Peyer's patch (tissue), 4 donors: ENCODE results near the gene MAP1B. TPM values are rescaled to one million over a fixed set of nuclear protein-coding genes. Genes with fewer than 3 reads are reported as not detected.

ENCODE experiments used
- DNase-seq, 3 donors: peaks; one replicate each; pipeline ENCODE4 v3.0.0-alpha.2; 2017 to 2019
- H3K27ac ChIP-seq, 4 donors: fragments of 200-600 bp; sonication (generic); one replicate each; pipeline ENCODE4 v1.5.1; 2016 to 2019
- H3K27me3 ChIP-seq, 2 donors: fragments of 200-600 bp; sonication (generic); one replicate each; pipeline ENCODE4 v1.5.1; 2019
- H3K36me3 ChIP-seq, 3 donors: fragments of 200-600 bp; sonication (generic); one replicate each; pipeline ENCODE4 v1.5.1; 2016 to 2019
- H3K4me1 ChIP-seq, 4 donors: fragments of 200-600 bp; sonication (generic); one replicate each; pipeline ENCODE4 v1.5.1; 2016 to 2019
- H3K4me3 ChIP-seq, 4 donors: fragments of 200-600 bp; sonication (generic); 1 replicate in 3 of 4; 2 replicates in 1 of 4; pipeline ENCODE4 v1.5.1; 2016 to 2019; ENCODE audit warnings: mild to moderate bottlenecking in 1 of 4
- H3K9me3 ChIP-seq, 4 donors: fragments of 200-600 bp; sonication (generic); one replicate each; pipeline ENCODE4 v1.5.1; 2016 to 2019; ENCODE audit warnings: mild to moderate bottlenecking in 1 of 4
- POLR2A ChIP-seq, 2 donors: fragments of 450-650 bp; IDR thresholded peaks; one replicate each; pipeline ENCODE4 v1.5.1; 2017; ENCODE audit warnings: antibody characterized with exemption in 2 of 2, mild to moderate bottlenecking in 2 of 2, moderate library complexity in 2 of 2
- total RNA-seq, 4 donors: library from RNA; depleted of rRNA; stranded (reverse); fragments of >200 nt; gene quantifications; one replicate each; pipeline ENCODE4 v1.1.0, GENCODE V29; 2016
- TF ChIP-seq, protein P1 (sequence below), 6 experiments: fragments of 450-650 bp in 4 of 6; fragments of 200-600 bp in 2 of 6; sonication (generic) in 1 of 6; IDR thresholded peaks; one replicate each; pipeline ENCODE4 v1.5.1; 2017 to 2019; ENCODE audit warnings: antibody characterized with exemption in 6 of 6, mild to moderate bottlenecking in 3 of 6, moderate library complexity in 1 of 6

The MAP1B gene
- total RNA-seq, 4 donors from 2014 or later, result 16.3 to 38.0 (median 25.7) TPM

DNA sequence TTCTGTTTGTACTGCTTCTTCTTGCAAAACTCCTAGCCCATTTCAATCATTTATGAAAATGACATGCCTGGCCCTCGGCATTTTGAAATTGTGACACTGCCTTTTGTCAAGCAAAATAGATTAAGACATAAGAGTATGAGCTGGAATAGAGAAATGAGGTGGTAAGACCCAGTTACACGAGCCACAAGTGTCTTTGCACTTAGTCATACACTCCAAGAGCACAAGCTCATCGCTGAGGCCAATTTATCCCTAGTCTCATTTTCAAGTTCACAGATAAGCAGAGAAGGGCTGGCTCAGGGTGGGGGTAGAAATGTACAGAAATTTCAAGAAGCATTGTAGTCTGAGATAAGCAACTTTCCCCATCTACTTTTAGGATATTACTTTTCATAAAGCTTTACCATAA, 40.6 kb upstream of the MAP1B start:
- no peak for TF ChIP-seq POLR2A (IDR thresholded peaks at IDR 0.05)
- TF ChIP-seq, protein P1, sequence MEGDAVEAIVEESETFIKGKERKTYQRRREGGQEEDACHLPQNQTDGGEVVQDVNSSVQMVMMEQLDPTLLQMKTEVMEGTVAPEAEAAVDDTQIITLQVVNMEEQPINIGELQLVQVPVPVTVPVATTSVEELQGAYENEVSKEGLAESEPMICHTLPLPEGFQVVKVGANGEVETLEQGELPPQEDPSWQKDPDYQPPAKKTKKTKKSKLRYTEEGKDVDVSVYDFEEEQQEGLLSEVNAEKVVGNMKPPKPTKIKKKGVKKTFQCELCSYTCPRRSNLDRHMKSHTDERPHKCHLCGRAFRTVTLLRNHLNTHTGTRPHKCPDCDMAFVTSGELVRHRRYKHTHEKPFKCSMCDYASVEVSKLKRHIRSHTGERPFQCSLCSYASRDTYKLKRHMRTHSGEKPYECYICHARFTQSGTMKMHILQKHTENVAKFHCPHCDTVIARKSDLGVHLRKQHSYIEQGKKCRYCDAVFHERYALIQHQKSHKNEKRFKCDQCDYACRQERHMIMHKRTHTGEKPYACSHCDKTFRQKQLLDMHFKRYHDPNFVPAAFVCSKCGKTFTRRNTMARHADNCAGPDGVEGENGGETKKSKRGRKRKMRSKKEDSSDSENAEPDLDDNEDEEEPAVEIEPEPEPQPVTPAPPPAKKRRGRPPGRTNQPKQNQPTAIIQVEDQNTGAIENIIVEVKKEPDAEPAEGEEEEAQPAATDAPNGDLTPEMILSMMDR (IDR thresholded peaks at IDR 0.05), result no peak
- Histone ChIP-seq H3K4me1 (no peaks in the 10 kb centered on the region), H3K27ac (no peak overlapping the region), H3K4me3 (no peak overlapping the region), H3K36me3 (no peaks in the 10 kb centered on the region), H3K9me3 (no peaks in the 10 kb centered on the region), H3K27me3 (no peaks in the 10 kb centered on the region)
- DNase-seq, result no peak

DNA sequence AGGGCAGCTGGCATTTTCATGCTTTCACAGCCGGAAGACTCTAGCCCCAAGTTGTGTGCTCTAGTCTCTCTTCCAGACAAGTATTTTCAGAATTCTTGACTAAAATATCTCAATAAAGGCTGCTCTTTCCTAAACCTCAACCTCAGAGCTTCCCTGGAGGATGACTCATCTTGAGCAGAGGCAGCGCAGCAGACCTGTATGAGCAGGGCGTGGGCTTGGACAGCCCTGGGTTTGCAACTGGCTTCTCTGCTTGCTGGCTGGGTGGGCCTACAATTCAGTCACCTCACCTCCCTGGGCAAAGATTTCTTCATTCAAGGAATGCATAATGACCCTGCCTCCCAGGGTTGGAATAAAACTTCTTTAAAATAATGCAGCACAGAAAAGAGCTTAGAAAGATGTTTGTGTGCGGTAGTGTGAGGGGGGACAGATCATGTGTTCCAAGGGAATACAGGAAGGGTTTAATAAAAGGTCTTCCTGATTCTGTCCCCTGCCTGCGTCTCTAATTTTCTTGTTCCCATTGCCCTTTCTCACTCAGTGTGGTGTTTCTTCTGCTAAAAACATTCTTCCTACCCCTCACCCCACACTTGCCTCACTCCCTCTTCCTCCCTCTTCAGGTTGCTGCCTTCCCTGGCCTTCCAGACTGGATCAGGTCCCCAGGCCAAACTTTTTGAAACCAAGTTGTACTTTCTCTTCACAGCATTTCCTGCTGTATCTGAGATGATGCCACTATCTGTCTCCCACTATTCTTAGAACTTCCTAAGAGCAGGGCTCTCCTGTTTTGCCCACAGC, 39.4 kb upstream of the MAP1B start:
- Histone ChIP-seq H3K4me1 (no peaks in the 10 kb centered on the region), H3K27me3 (no peaks in the 10 kb centered on the region), H3K4me3 (no peak overlapping the region), H3K9me3 (no peaks in the 10 kb centered on the region), H3K36me3 (no peaks in the 10 kb centered on the region), H3K27ac (no peak overlapping the region)
- DNase-seq, result no peak
- TF ChIP-seq POLR2A (IDR thresholded peaks at IDR 0.05), result no peak
- TF ChIP-seq, protein P1 (IDR thresholded peaks at IDR 0.05), result no peak

DNA sequence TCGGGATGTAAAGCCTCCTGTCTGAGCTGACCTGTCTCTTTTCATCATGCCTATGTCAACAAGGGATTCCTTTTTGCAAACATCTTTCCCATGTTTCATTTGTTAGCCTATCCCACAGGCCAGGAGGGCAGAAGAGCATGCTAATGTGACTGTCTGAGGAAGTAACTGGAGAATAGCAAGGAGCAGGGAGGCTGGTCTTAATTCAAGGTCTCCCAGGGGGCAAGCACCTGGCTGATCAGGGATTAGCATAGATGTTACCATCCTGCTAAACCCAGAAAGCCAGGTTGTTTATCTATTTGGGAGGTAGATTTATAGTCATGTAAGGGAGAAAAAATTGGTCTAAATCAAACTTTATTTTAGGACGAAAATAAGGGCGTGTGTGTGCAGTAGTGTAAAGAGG, 36.7 kb upstream of the MAP1B start:
- DNase-seq, result no peak
- Histone ChIP-seq H3K36me3 (no peaks in the 10 kb centered on the region), H3K27me3 (no peaks in the 10 kb centered on the region), H3K27ac (no peak overlapping the region), H3K4me1 (no peaks in the 10 kb centered on the region), H3K9me3 (no peaks in the 10 kb centered on the region), H3K4me3 (no peak overlapping the region)
- TF ChIP-seq, protein P1 (IDR thresholded peaks at IDR 0.05), result no peak
- TF ChIP-seq POLR2A (IDR thresholded peaks at IDR 0.05), result no peak

DNA sequence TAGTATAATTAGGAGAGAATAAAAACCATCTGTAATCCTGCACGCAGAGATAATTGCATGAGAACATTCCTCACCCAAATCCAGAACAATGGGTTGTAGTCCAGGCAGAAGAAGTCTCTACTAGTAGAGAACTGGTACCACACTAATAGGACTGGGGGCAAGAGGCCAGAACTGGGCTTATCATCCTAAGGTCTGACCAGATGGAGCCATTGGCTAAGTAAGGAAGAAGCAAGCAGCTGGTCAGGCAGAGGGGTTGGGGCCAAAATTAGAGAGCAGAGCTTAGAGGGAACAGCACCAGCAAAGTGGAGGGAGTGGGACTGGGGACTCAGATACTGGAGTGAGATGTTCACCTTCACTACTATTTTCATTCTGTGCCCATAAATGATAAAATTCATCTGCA, 35.4 kb upstream of the MAP1B start:
- Histone ChIP-seq H3K27ac (no peak overlapping the region), H3K4me3 (no peak overlapping the region), H3K36me3 (no peaks in the 10 kb centered on the region), H3K9me3 (no peaks in the 10 kb centered on the region), H3K27me3 (no peaks in the 10 kb centered on the region), H3K4me1 (no peaks in the 10 kb centered on the region)
- TF ChIP-seq, protein P1 (IDR thresholded peaks at IDR 0.05), result no peak
- TF ChIP-seq POLR2A (IDR thresholded peaks at IDR 0.05), result no peak
- no peak for DNase-seq

DNA sequence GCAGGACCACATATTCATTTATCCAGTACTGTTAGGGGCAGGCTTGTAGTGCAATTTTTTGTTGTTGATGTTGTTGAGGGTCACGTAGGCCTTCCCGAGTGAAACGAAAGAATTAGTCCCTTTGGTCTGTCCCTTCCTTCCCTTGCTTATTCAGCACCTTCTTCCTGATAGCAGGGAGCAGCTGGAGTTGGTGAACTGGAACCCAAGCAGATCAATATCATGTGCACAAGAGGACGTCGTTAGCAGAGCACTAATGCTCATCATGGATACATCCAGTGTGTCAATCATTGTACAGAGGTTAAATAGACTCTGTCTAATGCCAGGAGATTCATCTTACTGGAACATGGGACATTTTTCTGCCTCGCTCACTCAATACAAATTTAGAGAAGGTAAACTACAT, 33.0 kb upstream of the MAP1B start:
- Histone ChIP-seq H3K4me1 (no peaks in the 10 kb centered on the region), H3K36me3 (no peaks in the 10 kb centered on the region), H3K27me3 (no peaks in the 10 kb centered on the region), H3K9me3 (no peaks in the 10 kb centered on the region), H3K27ac (no peak overlapping the region), H3K4me3 (no peak overlapping the region)
- DNase-seq, result no peak
- TF ChIP-seq, protein P1 (IDR thresholded peaks at IDR 0.05), result no peak
- TF ChIP-seq POLR2A (IDR thresholded peaks at IDR 0.05), result no peak
